Breast epithelium (tissue), 4 donors: ENCODE data around the gene SH3BP5. TPM values are rescaled to one million over a fixed set of nuclear protein-coding genes. Genes with fewer than 3 reads are reported as not detected.
"Not testable (repeated sequence)": the region's sequence is repeated elsewhere in the genome, so short reads cannot be mapped to it uniquely, and the experiment has no call there.

Experiments used
- DNase-seq, 2 donors: peaks; one replicate each; pipeline ENCODE4 v3.0.0-alpha.2; 2019; ENCODE audit warnings: low spot score in 2 of 2
- H3K27ac ChIP-seq, 2 donors: fragments of 200-600 bp; sonication (generic) in 1 of 2; one replicate each; pipeline ENCODE4 v1.5.1; 2016 to 2019; ENCODE audit warnings: mild to moderate bottlenecking in 1 of 2
- H3K27me3 ChIP-seq, 2 donors: fragments of 200-600 bp; sonication (generic) in 1 of 2; one replicate each; pipeline versions ENCODE4 v1.5.1 to v1.6.0; 2017 to 2019; ENCODE audit warnings: control low read depth in 1 of 2, mild to moderate bottlenecking in 1 of 2
- H3K36me3 ChIP-seq: fragments of 200-600 bp; one replicate; pipeline ENCODE4 v1.5.1; 2019
- H3K4me1 ChIP-seq, 2 donors: fragments of 200-600 bp; sonication (generic); one replicate each; pipeline ENCODE4 v1.5.1; 2016 to 2019; ENCODE audit warnings: control low read depth in 1 of 2
- H3K4me3 ChIP-seq, 3 donors: fragments of 200-600 bp; sonication (generic); 1 replicate in 2 of 3; 2 replicates in 1 of 3; pipeline ENCODE4 v1.5.1; 2016 to 2019; ENCODE audit warnings: mild to moderate bottlenecking in 3 of 3, moderate library complexity in 2 of 3
- H3K9me3 ChIP-seq, 2 donors: fragments of 200-600 bp; sonication (generic) in 1 of 2; one replicate each; pipeline ENCODE4 v1.5.1; 2016 to 2019; ENCODE audit warnings: control low read depth in 1 of 2
- POLR2A ChIP-seq: fragments of 450-650 bp; IDR thresholded peaks from one replicate; pipeline ENCODE4 v1.6.1; 2016; ENCODE audit warnings: antibody characterized with exemption, mild to moderate bottlenecking, moderate library complexity
- POLR2AphosphoS5 ChIP-seq, 3 donors: sonication (generic); formaldehyde crosslinking; IDR thresholded peaks; one replicate each; pipeline ENCODE4 v1.6.1; 2017; ENCODE audit warnings: antibody characterized with exemption in 3 of 3
- intact Hi-C: fragments of 100-400 bp; cut with DNase I; formaldehyde crosslinking; loops from one replicate; pipeline ENCODE4 v1.15.1; 2023; ENCODE audit warnings: low total_unique reads
- total RNA-seq, 3 donors: library from RNA; depleted of rRNA; stranded (reverse); fragments of >200 nt; gene quantifications; one replicate each; pipeline ENCODE4 v1.1.0, GENCODE V29; 2016
- TF ChIP-seq, protein P1 (sequence below), 3 donors: fragments of 450-650 bp; IDR thresholded peaks; one replicate each; pipeline ENCODE4 v1.5.1; 2016 to 2017; ENCODE audit warnings: antibody characterized with exemption in 3 of 3, mild to moderate bottlenecking in 3 of 3, moderate library complexity in 3 of 3

Gene SH3BP5
- total RNA-seq, 3 donors from 2014 or later = 56.9 to 96.2 (median 83.2) TPM

DNA sequence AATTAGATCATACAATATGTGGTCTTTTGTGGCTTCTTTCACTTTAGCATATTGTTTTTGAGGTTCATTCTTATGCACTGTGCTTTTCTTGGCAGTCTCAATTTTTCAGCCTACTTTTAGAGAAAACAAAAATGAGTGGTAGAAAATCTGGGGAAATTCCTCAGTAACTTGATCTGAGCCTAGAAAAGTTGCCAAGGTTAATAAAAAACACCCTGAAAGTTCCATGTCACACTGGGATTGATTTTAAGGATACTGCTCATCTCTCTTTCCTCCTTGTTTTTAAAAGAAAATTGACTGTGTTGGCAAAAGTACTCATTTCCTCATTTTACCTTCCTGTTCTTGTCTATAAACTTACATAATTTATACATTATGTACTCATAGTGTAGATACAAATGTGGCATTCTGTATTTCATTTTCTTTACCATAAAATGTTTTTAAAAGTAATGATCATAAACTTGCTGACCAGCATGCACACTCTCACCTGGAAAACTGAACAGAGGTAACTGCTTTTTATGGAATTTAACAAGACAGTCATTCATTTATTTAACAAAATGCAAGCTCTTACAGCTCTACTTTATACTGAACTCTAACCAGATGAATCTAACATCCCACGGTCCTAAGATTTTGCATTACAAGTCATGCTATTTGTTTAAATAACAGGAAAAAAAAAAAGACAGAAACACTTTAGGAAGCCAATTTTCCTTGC, 28.6 kb upstream of the SH3BP5 start:
- no peaks in the 10 kb centered on the region for H3K27me3 ChIP-seq
- no peaks in the 10 kb centered on the region for H3K36me3 ChIP-seq
- TF ChIP-seq POLR2AphosphoS5 (IDR thresholded peaks at IDR 0.05) = no peak
- TF ChIP-seq POLR2A = no peak
- TF ChIP-seq, protein P1, sequence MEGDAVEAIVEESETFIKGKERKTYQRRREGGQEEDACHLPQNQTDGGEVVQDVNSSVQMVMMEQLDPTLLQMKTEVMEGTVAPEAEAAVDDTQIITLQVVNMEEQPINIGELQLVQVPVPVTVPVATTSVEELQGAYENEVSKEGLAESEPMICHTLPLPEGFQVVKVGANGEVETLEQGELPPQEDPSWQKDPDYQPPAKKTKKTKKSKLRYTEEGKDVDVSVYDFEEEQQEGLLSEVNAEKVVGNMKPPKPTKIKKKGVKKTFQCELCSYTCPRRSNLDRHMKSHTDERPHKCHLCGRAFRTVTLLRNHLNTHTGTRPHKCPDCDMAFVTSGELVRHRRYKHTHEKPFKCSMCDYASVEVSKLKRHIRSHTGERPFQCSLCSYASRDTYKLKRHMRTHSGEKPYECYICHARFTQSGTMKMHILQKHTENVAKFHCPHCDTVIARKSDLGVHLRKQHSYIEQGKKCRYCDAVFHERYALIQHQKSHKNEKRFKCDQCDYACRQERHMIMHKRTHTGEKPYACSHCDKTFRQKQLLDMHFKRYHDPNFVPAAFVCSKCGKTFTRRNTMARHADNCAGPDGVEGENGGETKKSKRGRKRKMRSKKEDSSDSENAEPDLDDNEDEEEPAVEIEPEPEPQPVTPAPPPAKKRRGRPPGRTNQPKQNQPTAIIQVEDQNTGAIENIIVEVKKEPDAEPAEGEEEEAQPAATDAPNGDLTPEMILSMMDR (IDR thresholded peaks at IDR 0.05) = no peak
- no peaks in the 10 kb centered on the region for H3K9me3 ChIP-seq
- H3K27ac ChIP-seq = peak overlapping the region in 1 of 2 donors; percentile 56
- DNase-seq = no peak
- H3K4me3 ChIP-seq = no peak overlapping the region
- intact Hi-C loops = no loop called here
- peaks cover 0 to 15% of the 10 kb centered on the region in 2 donors for H3K4me1 ChIP-seq

DNA sequence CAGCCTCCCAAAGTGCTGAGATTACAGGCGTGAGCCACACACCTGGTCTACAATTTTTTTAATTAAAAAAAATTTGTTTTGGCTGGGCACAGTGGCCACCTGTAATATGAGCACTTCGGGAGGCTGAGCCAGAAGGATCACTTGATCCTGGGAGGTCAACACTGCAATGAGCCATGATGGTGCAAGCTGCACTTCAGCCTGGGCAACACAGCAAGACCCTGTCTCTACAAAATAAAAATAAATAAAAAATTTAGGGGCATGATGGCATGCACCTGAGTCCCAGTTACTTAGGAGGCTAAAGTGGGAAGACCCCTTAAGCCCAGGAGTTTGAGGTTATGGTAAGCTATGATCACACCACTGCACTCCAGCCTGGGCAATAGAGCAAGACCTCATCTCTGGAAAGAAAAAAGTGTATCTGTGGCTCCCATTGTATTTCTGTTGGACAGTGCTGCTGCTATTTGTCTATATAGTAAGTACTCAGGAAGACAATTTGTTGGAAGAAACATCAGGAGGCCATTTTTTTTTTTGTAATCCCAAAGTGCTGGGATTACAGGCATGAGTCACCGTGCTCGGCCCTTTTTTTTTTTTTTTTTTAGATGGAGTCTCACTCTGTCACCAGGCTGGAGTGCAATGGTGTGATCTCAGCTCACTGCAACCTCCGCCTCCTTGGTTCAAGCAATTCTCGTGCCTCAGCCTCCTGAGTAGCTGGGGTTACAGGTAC, 27.5 kb upstream of the SH3BP5 start:
- Histone ChIP-seq H3K4me1 (peaks cover 0 to 19% of the 10 kb centered on the region in 2 donors), H3K27me3 (no peaks in the 10 kb centered on the region), H3K9me3 (no peaks in the 10 kb centered on the region), H3K27ac (no peak overlapping the region), H3K36me3 (no peaks in the 10 kb centered on the region), H3K4me3 (no peak overlapping the region)
- no peak for DNase-seq
- intact Hi-C loops = no loop called here
- TF ChIP-seq POLR2AphosphoS5 (IDR thresholded peaks at IDR 0.05) = no peak
- TF ChIP-seq, protein P1 (IDR thresholded peaks at IDR 0.05) = no peak
- no peak for TF ChIP-seq POLR2A

DNA sequence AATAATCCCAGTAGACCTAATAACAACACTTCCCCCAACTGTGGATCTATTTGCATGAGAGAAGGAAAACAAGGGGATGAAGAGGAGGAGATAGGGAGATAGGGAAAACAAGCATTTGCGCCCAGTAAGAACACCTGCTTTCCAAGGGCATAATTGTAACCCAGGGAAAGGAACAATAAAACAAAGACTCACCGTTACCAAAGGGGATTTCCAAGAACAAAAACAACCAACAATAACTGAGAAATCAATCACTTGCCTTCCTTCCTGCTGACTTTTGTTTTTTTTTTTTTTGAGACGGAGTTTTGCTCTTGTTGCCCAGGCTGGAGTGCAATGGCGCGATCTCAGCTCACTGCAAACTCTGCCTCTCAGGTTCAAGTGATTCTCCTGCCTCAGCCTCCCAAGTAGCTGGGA, 24.3 kb upstream of the SH3BP5 start:
- H3K36me3 ChIP-seq, intact Hi-C loops, H3K27me3 ChIP-seq, H3K9me3 ChIP-seq, DNase-seq: not testable (repeated sequence)
- peak overlapping the region in 1 of 3 donors; percentile 22 for H3K4me3 ChIP-seq
- H3K27ac ChIP-seq = peak overlapping the region; percentile 81
- H3K4me1 ChIP-seq = peaks cover 0 to 19% of the 10 kb centered on the region in 2 donors

- peaks cover 0 to 16% of the 10 kb centered on the region in 2 donors for H3K4me1 ChIP-seq
- peaks cover 6 to 7% of the 10 kb centered on the region in 2 donors for H3K9me3 ChIP-seq
- TF ChIP-seq, protein P1 (IDR thresholded peaks at IDR 0.05) = no peak
- no peak for TF ChIP-seq POLR2AphosphoS5 (IDR thresholded peaks at IDR 0.05)
- TF ChIP-seq POLR2A = no peak
- H3K27ac ChIP-seq = peak overlapping the region; percentile 81
- peak overlapping the region in 1 of 3 donors; percentile 22 for H3K4me3 ChIP-seq
- no peaks in the 10 kb centered on the region for H3K27me3 ChIP-seq
- peak in 1 of 2 donors; percentile 51 for DNase-seq
- H3K36me3 ChIP-seq = no peaks in the 10 kb centered on the region
- intact Hi-C loops = no loop called here
These were observed 23.8 kb upstream of the SH3BP5 start for GRCh38 chr3:15356176-15356575.

GRCh38 chr3:15355086-15355485, 22.7 kb upstream of the SH3BP5 start:
- no peak for DNase-seq
- Histone ChIP-seq H3K9me3 (peaks cover 6 to 16% of the 10 kb centered on the region in 2 donors), H3K36me3 (no peaks in the 10 kb centered on the region), H3K4me3 (no peak overlapping the region), H3K27ac (peak overlapping the region in 1 of 2 donors; percentile 81), H3K4me1 (peaks cover 0 to 9% of the 10 kb centered on the region in 2 donors), H3K27me3 (no peaks in the 10 kb centered on the region)
- intact Hi-C loops = no loop called here
- TF ChIP-seq, protein P1 (IDR thresholded peaks at IDR 0.05) = no peak
- TF ChIP-seq POLR2A = no peak
- TF ChIP-seq POLR2AphosphoS5 (IDR thresholded peaks at IDR 0.05) = no peak
